ENCODE results near the gene TJAP1.
"Not testable (repeated sequence)": the region's sequence is repeated elsewhere in the genome, so short reads cannot be mapped to it uniquely, and the experiment has no call there.

The TJAP1 gene

GRCh38 chr6:43460032-43460431, 17.3 kb upstream of the TJAP1 start:
- no peak overlapping the region for H3K4me3 ChIP-seq (ENCODE audit: low read depth, low read length)
- no peak for TF ChIP-seq CTCF (IDR thresholded peaks at IDR 0.05; ENCODE audit: low read depth, low read length)

- no peak for TF ChIP-seq CTCF (IDR thresholded peaks at IDR 0.05; ENCODE audit: low read depth, low read length)
- H3K4me3 ChIP-seq (ENCODE audit: low read depth, low read length) = no peak overlapping the region
Observed at GRCh38 chr6:43461936-43462335, 15.4 kb upstream of the TJAP1 start.

GRCh38 chr6:43464337-43464736, 13.0 kb upstream of the TJAP1 start:
- no peak overlapping the region for H3K4me3 ChIP-seq (ENCODE audit: low read depth, low read length)
- no peak for TF ChIP-seq CTCF (IDR thresholded peaks at IDR 0.05; ENCODE audit: low read depth, low read length)

- no peak for TF ChIP-seq CTCF (IDR thresholded peaks at IDR 0.05; ENCODE audit: low read depth, low read length)
- no peak overlapping the region for H3K4me3 ChIP-seq (ENCODE audit: low read depth, low read length)
Observed at GRCh38 chr6:43465948-43466347, 11.4 kb upstream of the TJAP1 start.

- not testable (repeated sequence) for H3K4me3 ChIP-seq (ENCODE audit: low read depth, low read length)
Observed at GRCh38 chr6:43467265-43467664, 10.1 kb upstream of the TJAP1 start.

GRCh38 chr6:43467752-43468151, 9.6 kb upstream of the TJAP1 start:
- TF ChIP-seq CTCF (IDR thresholded peaks at IDR 0.05; ENCODE audit: low read depth, low read length) = no peak
- no peak overlapping the region for H3K4me3 ChIP-seq (ENCODE audit: low read depth, low read length)

GRCh38 chr6:43468240-43468639, 9.1 kb upstream of the TJAP1 start:
- TF ChIP-seq CTCF (IDR thresholded peaks at IDR 0.05; ENCODE audit: low read depth, low read length) = no peak
- no peak overlapping the region for H3K4me3 ChIP-seq (ENCODE audit: low read depth, low read length)

All from WI38 (cell line).